Measurements from ENCODE around the gene TTC9B. TPM values are rescaled to one million over a fixed set of nuclear protein-coding genes. Genes with fewer than 3 reads are reported as not detected.

Gene TTC9B
- total and polyA plus RNA-seq, 4 donors, result 0.14 TPM; not detected in 3

GRCh38 chr19:40243181-40243580 lies 25.0 kb upstream of the TTC9B start:
- TF ChIP-seq CTCF (IDR thresholded peaks at IDR 0.05; ENCODE audit: low read depth, low read length, missing input control), result no peak
- no peak for TF ChIP-seq RAD21 (IDR thresholded peaks at IDR 0.05)
- TF ChIP-seq, protein P1, sequence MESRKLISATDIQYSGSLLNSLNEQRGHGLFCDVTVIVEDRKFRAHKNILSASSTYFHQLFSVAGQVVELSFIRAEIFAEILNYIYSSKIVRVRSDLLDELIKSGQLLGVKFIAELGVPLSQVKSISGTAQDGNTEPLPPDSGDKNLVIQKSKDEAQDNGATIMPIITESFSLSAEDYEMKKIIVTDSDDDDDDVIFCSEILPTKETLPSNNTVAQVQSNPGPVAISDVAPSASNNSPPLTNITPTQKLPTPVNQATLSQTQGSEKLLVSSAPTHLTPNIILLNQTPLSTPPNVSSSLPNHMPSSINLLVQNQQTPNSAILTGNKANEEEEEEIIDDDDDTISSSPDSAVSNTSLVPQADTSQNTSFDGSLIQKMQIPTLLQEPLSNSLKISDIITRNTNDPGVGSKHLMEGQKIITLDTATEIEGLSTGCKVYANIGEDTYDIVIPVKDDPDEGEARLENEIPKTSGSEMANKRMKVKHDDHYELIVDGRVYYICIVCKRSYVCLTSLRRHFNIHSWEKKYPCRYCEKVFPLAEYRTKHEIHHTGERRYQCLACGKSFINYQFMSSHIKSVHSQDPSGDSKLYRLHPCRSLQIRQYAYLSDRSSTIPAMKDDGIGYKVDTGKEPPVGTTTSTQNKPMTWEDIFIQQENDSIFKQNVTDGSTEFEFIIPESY (IDR thresholded peaks at IDR 0.05), result no peak
- no peak for TF ChIP-seq HNF4G (IDR thresholded peaks at IDR 0.05)
- no peak for TF ChIP-seq NR2F2 (IDR thresholded peaks at IDR 0.05)
- no peak for TF ChIP-seq JUND (IDR thresholded peaks at IDR 0.05)
- no peak for TF ChIP-seq YY1 (IDR thresholded peaks at IDR 0.05)
- no peak for TF ChIP-seq HNF4A (conservative IDR thresholded peaks at IDR 0.05)
- no peak for TF ChIP-seq FOXA1 (IDR thresholded peaks at IDR 0.05)
- H3K27ac ChIP-seq (ENCODE audit: low read depth in 1 of 2, low read length in 2 of 2), result no peak overlapping the region
- H3K36me3 ChIP-seq (ENCODE audit: control insufficient read depth in 4 of 4, insufficient read depth in 3 of 4, low read depth in 1 of 4, low read length in 3 of 4), result peaks cover 17 to 37% (median 30%) of the 10 kb centered on the region in 4 donors
- no peaks in the 10 kb centered on the region for H3K9me3 ChIP-seq (ENCODE audit: control insufficient read depth in 4 of 4, low read length in 3 of 4)
- H3K4me1 ChIP-seq (ENCODE audit: control insufficient read depth in 4 of 4, insufficient read depth in 4 of 4, low read length in 3 of 4), result peaks cover 0 to 33% (median 19%) of the 10 kb centered on the region in 4 donors
- H3K4me3 ChIP-seq (ENCODE audit: low read depth in 1 of 3, low read length in 3 of 3), result no peak overlapping the region
- no peak overlapping the region for H3K9ac ChIP-seq (ENCODE audit: low read depth in 1 of 2, low read length in 2 of 2)
- 97% methylated on average over 2 of the region's 2 CpGs for WGBS
- H3K27me3 ChIP-seq (ENCODE audit: control insufficient read depth in 4 of 4, insufficient read depth in 4 of 4, low read length in 3 of 4), result no peaks in the 10 kb centered on the region
- DNase-seq (ENCODE audit: low spot score), result no peak

- no peak for DNase-seq (ENCODE audit: low spot score)
- TF ChIP-seq, protein P2, sequence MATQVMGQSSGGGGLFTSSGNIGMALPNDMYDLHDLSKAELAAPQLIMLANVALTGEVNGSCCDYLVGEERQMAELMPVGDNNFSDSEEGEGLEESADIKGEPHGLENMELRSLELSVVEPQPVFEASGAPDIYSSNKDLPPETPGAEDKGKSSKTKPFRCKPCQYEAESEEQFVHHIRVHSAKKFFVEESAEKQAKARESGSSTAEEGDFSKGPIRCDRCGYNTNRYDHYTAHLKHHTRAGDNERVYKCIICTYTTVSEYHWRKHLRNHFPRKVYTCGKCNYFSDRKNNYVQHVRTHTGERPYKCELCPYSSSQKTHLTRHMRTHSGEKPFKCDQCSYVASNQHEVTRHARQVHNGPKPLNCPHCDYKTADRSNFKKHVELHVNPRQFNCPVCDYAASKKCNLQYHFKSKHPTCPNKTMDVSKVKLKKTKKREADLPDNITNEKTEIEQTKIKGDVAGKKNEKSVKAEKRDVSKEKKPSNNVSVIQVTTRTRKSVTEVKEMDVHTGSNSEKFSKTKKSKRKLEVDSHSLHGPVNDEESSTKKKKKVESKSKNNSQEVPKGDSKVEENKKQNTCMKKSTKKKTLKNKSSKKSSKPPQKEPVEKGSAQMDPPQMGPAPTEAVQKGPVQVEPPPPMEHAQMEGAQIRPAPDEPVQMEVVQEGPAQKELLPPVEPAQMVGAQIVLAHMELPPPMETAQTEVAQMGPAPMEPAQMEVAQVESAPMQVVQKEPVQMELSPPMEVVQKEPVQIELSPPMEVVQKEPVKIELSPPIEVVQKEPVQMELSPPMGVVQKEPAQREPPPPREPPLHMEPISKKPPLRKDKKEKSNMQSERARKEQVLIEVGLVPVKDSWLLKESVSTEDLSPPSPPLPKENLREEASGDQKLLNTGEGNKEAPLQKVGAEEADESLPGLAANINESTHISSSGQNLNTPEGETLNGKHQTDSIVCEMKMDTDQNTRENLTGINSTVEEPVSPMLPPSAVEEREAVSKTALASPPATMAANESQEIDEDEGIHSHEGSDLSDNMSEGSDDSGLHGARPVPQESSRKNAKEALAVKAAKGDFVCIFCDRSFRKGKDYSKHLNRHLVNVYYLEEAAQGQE (IDR thresholded peaks at IDR 0.05), result no peak
- TF ChIP-seq RAD21 (IDR thresholded peaks at IDR 0.05), result no peak
- no peak for TF ChIP-seq FOXA1 (IDR thresholded peaks at IDR 0.05)
- no peak for TF ChIP-seq YY1 (IDR thresholded peaks at IDR 0.05)
- no peak for TF ChIP-seq NR2F2 (IDR thresholded peaks at IDR 0.05)
- Histone ChIP-seq H3K9me3 (ENCODE audit: control insufficient read depth in 4 of 4, low read length in 3 of 4) (no peaks in the 10 kb centered on the region), H3K4me1 (ENCODE audit: control insufficient read depth in 4 of 4, insufficient read depth in 4 of 4, low read length in 3 of 4) (peaks cover 0 to 28% (median 16%) of the 10 kb centered on the region in 4 donors), H3K9ac (ENCODE audit: low read depth in 1 of 2, low read length in 2 of 2) (no peak overlapping the region), H3K27ac (ENCODE audit: low read depth in 1 of 2, low read length in 2 of 2) (no peak overlapping the region), H3K27me3 (ENCODE audit: control insufficient read depth in 4 of 4, insufficient read depth in 4 of 4, low read length in 3 of 4) (no peaks in the 10 kb centered on the region), H3K4me3 (ENCODE audit: low read depth in 1 of 3, low read length in 3 of 3) (no peak overlapping the region), H3K36me3 (ENCODE audit: control insufficient read depth in 4 of 4, insufficient read depth in 3 of 4, low read depth in 1 of 4, low read length in 3 of 4) (peaks cover 19 to 44% (median 31%) of the 10 kb centered on the region in 4 donors)
- 93% methylated on average over 12 of the region's 12 CpGs for WGBS
Measured at GRCh38 chr19:40242480-40242879, 24.3 kb upstream of the TTC9B start.

All from liver (tissue), 9 donors.